Measurements from ENCODE around the gene DOK3.

DNA sequence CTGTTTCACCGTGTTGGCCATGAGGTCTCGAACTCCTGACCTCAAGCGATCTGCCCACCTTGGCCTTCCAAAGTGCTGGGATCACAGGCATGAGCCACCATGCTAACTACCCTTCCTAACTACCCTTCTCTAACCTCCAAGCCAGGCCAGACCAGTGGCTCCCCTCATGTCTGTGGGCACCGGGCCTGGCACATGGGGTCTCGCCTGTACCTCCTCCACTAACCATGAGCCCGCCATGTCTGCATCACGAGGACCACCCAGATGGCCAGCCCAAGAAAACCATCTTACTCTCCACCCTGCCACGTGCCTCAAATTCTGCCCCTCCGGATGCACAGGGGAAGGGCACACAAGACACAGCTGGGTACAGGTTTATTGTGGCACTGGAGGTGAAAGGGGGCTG, 26.6 kb downstream of the DOK3 start:
- no peak for TF ChIP-seq EZH2 (IDR thresholded peaks at IDR 0.05; ENCODE audit: insufficient read depth, low read length)
- TF ChIP-seq, protein P1, sequence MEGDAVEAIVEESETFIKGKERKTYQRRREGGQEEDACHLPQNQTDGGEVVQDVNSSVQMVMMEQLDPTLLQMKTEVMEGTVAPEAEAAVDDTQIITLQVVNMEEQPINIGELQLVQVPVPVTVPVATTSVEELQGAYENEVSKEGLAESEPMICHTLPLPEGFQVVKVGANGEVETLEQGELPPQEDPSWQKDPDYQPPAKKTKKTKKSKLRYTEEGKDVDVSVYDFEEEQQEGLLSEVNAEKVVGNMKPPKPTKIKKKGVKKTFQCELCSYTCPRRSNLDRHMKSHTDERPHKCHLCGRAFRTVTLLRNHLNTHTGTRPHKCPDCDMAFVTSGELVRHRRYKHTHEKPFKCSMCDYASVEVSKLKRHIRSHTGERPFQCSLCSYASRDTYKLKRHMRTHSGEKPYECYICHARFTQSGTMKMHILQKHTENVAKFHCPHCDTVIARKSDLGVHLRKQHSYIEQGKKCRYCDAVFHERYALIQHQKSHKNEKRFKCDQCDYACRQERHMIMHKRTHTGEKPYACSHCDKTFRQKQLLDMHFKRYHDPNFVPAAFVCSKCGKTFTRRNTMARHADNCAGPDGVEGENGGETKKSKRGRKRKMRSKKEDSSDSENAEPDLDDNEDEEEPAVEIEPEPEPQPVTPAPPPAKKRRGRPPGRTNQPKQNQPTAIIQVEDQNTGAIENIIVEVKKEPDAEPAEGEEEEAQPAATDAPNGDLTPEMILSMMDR (IDR thresholded peaks at IDR 0.05; ENCODE audit: insufficient read depth, low read depth, low read length) = no peak
